ENCODE measurements around the gene PIK3CD.

- TF ChIP-seq CTCF (conservative IDR thresholded peaks at IDR 0.05; ENCODE audit: low read depth, low read length) (no peak), EZH2 (IDR thresholded peaks at IDR 0.05; ENCODE audit: low read length, unreplicated experiment) (no peak), EZH2phosphoT487 (IDR thresholded peaks at IDR 0.05; ENCODE audit: borderline replicate concordance, low read length) (no peak)
Observed at GRCh38 chr1:9723926-9724325, 72.4 kb downstream of the PIK3CD start.
